HL-60 (cell line): Measurements from ENCODE around the gene LMF1.

ENCODE experiments used
- DNase-seq, 2 experiments: peaks; one replicate each; pipeline ENCODE4 v3.0.0-alpha.2; 2010 to 2020; ENCODE audit warnings: low read depth in 1 of 2, low spot score in 1 of 2
- H3K27ac ChIP-seq: fragments of 250-450 bp; sonication (Bioruptor Pico); replicated peaks from 2 replicates; pipeline ENCODE4 v1.5.1; 2020; ENCODE audit warnings: mild to moderate bottlenecking, moderate library complexity
- H3K27me3 ChIP-seq: fragments of 250-450 bp; sonication (Bioruptor Pico); 2 replicates; pipeline ENCODE4 v1.5.1; 2021; ENCODE audit warnings: mild to moderate bottlenecking, moderate library complexity; ENCODE audit not compliant: insufficient read depth, poor library complexity, severe bottlenecking
- H3K4me3 ChIP-seq: replicated peaks from 2 replicates; pipeline ENCODE4 v1.5.1; 2011; ENCODE audit warnings: mild to moderate bottlenecking, control low read depth, low read length; ENCODE audit not compliant: insufficient read depth
- CTCF ChIP-seq: IDR thresholded peaks from one replicate; pipeline ENCODE4 v1.5.1; 2011; ENCODE audit warnings: low read length, control low read depth, inconsistent platforms; ENCODE audit not compliant: insufficient read depth
- GABPA ChIP-seq: IDR thresholded peaks from 2 replicates; pipeline ENCODE4 v1.6.1; 2012; ENCODE audit warnings: low read depth
- POLR2AphosphoS5 ChIP-seq: IDR thresholded peaks from 2 replicates; pipeline ENCODE4 v1.6.1; 2012; ENCODE audit warnings: low read depth
- SPI1 ChIP-seq: IDR thresholded peaks from 2 replicates; pipeline ENCODE4 v1.6.1; 2012; ENCODE audit warnings: low read depth, mild to moderate bottlenecking, borderline replicate concordance
- TF ChIP-seq, protein P1 (sequence below): IDR thresholded peaks from 2 replicates; pipeline ENCODE4 v1.6.1; 2012; ENCODE audit warnings: low read depth; ENCODE audit not compliant: insufficient replicate concordance

LMF1 gene

GRCh38 chr16:918741-919657 lies 51.8 kb downstream of the LMF1 start:
- Histone ChIP-seq H3K4me3 (no peak overlapping the region), H3K27me3 (no peaks in the 10 kb centered on the region), H3K27ac (no peak overlapping the region)
- no peak for TF ChIP-seq GABPA
- TF ChIP-seq CTCF = no peak
- TF ChIP-seq, protein P1, sequence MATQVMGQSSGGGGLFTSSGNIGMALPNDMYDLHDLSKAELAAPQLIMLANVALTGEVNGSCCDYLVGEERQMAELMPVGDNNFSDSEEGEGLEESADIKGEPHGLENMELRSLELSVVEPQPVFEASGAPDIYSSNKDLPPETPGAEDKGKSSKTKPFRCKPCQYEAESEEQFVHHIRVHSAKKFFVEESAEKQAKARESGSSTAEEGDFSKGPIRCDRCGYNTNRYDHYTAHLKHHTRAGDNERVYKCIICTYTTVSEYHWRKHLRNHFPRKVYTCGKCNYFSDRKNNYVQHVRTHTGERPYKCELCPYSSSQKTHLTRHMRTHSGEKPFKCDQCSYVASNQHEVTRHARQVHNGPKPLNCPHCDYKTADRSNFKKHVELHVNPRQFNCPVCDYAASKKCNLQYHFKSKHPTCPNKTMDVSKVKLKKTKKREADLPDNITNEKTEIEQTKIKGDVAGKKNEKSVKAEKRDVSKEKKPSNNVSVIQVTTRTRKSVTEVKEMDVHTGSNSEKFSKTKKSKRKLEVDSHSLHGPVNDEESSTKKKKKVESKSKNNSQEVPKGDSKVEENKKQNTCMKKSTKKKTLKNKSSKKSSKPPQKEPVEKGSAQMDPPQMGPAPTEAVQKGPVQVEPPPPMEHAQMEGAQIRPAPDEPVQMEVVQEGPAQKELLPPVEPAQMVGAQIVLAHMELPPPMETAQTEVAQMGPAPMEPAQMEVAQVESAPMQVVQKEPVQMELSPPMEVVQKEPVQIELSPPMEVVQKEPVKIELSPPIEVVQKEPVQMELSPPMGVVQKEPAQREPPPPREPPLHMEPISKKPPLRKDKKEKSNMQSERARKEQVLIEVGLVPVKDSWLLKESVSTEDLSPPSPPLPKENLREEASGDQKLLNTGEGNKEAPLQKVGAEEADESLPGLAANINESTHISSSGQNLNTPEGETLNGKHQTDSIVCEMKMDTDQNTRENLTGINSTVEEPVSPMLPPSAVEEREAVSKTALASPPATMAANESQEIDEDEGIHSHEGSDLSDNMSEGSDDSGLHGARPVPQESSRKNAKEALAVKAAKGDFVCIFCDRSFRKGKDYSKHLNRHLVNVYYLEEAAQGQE = no peak
- no peak for TF ChIP-seq SPI1
- no peak for TF ChIP-seq POLR2AphosphoS5
- DNase-seq = no peak

GRCh38 chr16:918068-918467 lies 52.7 kb downstream of the LMF1 start:
- no peak for TF ChIP-seq SPI1
- TF ChIP-seq, protein P1 = no peak
- no peak for TF ChIP-seq GABPA
- TF ChIP-seq CTCF = no peak
- no peak for TF ChIP-seq POLR2AphosphoS5
- Histone ChIP-seq H3K27me3 (no peaks in the 10 kb centered on the region), H3K27ac (no peak overlapping the region), H3K4me3 (no peak overlapping the region)
- no peak for DNase-seq

DNA sequence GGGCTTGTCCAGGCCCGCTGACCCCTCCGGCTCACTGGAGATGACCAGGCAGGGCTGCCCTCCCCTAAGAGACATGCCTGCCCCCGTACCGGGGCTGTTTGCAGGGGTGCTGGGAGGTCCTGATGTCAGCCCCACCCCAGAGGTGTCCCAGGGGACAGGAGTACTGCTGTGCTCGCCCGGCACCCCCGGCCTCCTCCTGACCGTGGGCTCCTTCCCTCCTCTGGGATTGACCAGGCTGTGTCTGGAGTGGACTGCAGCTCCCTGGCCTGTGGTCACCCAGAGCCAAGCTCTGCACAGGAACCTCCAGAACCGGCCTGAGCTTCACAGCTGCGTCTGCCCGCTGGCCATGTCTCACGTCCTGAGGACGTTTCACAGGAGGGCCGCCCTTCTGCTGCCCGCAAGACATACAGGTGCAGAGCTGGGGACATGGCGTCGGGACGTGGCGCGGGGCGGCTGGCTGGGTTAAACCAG lies 53.2 kb downstream of the LMF1 start:
- DNase-seq = no peak
- Histone ChIP-seq H3K4me3 (no peak overlapping the region), H3K27me3 (no peaks in the 10 kb centered on the region), H3K27ac (no peak overlapping the region)
- TF ChIP-seq, protein P1 = no peak
- TF ChIP-seq GABPA (no peak), CTCF (no peak), POLR2AphosphoS5 (no peak), SPI1 (no peak)
